ENCODE data around the gene SBNO2.

DNA sequence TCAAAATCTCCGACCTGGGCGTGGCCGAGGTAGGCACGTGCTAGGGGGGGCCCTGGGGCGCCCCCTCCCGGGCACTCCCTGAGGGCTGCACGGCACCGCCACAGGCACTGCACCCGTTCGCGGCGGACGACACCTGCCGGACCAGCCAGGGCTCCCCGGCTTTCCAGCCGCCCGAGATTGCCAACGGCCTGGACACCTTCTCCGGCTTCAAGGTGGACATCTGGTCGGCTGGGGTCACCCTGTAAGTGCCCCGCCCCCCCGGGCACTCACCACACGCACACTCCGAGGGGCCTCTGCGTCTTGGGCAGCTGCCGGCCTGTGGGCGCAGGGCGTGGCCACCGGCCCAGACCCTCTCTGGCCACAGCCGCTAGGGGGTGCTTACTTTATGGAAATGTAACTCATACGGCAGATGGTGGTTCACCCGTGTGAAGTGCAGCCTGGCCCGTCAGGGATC is 46.4 kb upstream of the SBNO2 start:
- TF ChIP-seq POLR2AphosphoS5 (IDR thresholded peaks at IDR 0.05; ENCODE audit: insufficient read depth in 1 of 2, low read depth in 1 of 2) (no peak), POLR2A (IDR thresholded peaks at IDR 0.05) (no peak)
- TF ChIP-seq, protein P1, sequence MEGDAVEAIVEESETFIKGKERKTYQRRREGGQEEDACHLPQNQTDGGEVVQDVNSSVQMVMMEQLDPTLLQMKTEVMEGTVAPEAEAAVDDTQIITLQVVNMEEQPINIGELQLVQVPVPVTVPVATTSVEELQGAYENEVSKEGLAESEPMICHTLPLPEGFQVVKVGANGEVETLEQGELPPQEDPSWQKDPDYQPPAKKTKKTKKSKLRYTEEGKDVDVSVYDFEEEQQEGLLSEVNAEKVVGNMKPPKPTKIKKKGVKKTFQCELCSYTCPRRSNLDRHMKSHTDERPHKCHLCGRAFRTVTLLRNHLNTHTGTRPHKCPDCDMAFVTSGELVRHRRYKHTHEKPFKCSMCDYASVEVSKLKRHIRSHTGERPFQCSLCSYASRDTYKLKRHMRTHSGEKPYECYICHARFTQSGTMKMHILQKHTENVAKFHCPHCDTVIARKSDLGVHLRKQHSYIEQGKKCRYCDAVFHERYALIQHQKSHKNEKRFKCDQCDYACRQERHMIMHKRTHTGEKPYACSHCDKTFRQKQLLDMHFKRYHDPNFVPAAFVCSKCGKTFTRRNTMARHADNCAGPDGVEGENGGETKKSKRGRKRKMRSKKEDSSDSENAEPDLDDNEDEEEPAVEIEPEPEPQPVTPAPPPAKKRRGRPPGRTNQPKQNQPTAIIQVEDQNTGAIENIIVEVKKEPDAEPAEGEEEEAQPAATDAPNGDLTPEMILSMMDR (IDR thresholded peaks at IDR 0.05) = no peak

Measured in vagina (tissue), 2 donors.